ENCODE data around the gene RAB9B.

Gene RAB9B

GRCh38 chrX:103864149-103864548 lies 32.1 kb upstream of the RAB9B start:
- Histone ChIP-seq H3K27ac (no peak overlapping the region), H3K4me3 (no peak overlapping the region), H3K9me3 (no peaks in the 10 kb centered on the region), H3K36me3 (no peaks in the 10 kb centered on the region), H3K4me1 (no peaks in the 10 kb centered on the region), H3K27me3 (no peaks in the 10 kb centered on the region)
- TF ChIP-seq, protein P1, sequence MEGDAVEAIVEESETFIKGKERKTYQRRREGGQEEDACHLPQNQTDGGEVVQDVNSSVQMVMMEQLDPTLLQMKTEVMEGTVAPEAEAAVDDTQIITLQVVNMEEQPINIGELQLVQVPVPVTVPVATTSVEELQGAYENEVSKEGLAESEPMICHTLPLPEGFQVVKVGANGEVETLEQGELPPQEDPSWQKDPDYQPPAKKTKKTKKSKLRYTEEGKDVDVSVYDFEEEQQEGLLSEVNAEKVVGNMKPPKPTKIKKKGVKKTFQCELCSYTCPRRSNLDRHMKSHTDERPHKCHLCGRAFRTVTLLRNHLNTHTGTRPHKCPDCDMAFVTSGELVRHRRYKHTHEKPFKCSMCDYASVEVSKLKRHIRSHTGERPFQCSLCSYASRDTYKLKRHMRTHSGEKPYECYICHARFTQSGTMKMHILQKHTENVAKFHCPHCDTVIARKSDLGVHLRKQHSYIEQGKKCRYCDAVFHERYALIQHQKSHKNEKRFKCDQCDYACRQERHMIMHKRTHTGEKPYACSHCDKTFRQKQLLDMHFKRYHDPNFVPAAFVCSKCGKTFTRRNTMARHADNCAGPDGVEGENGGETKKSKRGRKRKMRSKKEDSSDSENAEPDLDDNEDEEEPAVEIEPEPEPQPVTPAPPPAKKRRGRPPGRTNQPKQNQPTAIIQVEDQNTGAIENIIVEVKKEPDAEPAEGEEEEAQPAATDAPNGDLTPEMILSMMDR (IDR thresholded peaks at IDR 0.05) = no peak
- DNase-seq = no peak
- intact Hi-C loops (cut with DNase I; ENCODE audit: low total_unique reads) = no loop called here

GRCh38 chrX:103861200-103861599 lies 29.1 kb upstream of the RAB9B start:
- no peak for DNase-seq
- H3K36me3 ChIP-seq = no peaks in the 10 kb centered on the region
- H3K27ac ChIP-seq = no peak overlapping the region
- no peaks in the 10 kb centered on the region for H3K4me1 ChIP-seq
- no peaks in the 10 kb centered on the region for H3K27me3 ChIP-seq
- intact Hi-C loops (cut with DNase I; ENCODE audit: low total_unique reads) = no loop called here
- no peaks in the 10 kb centered on the region for H3K9me3 ChIP-seq
- no peak overlapping the region for H3K4me3 ChIP-seq
- TF ChIP-seq, protein P1 (IDR thresholded peaks at IDR 0.05) = no peak

DNA sequence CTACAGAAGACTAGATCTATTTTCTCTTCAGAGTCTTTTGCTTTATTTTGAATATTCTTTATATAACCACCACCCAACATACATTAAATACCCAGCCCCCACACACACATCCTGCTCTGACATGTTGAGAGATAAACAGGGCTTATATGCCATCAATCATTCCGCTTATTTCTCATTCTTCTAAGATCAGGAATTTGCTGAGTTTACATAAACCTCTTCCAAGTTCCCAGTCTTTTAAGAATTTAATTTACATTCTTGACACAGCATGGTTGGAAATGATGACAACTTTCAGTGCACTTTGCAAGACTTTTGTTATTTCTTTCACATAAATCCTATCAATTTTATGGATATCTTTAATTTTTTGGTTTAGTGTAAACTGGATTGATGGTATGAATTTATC lies 17.5 kb upstream of the RAB9B start:
- Histone ChIP-seq H3K4me1 (peaks cover 0 to 9% (median 0%) of the 10 kb centered on the region in 4 donors), H3K36me3 (no peaks in the 10 kb centered on the region), H3K27ac (no peak overlapping the region), H3K27me3 (no peaks in the 10 kb centered on the region), H3K4me3 (no peak overlapping the region), H3K9me3 (no peaks in the 10 kb centered on the region)
- DNase-seq = no peak
- TF ChIP-seq, protein P1 (IDR thresholded peaks at IDR 0.05) = no peak
- intact Hi-C loops (cut with DNase I; ENCODE audit: low total_unique reads) = loop anchor here (2.0 kb wide), 1 partner anchor 65 kb away; no protein-coding TSS in a partner anchor

DNA sequence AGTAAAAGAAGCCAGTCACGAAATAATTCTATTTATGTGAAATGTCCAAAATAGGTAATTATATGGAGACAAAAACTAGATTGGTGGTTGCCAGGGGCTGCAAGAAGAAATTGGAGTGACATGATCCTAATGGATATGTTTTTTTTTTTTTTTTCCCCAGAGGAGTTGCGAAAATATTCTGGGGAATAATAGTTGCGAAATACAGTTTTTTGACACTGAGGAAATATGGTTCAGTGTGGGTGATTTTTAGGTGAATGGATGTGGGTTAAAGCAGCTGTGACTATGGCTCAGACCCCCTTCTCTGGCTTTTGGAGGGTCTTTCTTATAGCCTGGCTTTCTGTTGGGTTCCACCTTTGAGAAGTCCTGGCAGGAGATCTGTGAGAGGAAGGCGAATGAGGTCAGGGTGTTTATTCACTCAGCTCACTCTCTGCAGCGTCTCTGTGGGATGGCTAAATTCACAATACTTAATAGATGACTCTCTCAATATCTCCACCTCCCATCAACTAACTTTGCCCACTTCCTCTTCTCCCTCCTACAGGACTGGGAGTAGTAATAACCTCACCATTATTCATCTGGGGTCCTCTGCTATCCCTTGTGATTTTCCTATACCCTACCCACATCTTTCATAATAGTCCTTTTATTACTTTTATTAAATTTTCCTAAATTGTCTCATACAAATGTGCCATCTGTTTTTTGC lies 15.3 kb upstream of the RAB9B start:
- DNase-seq = no peak
- Histone ChIP-seq H3K27me3 (no peaks in the 10 kb centered on the region), H3K9me3 (no peaks in the 10 kb centered on the region), H3K36me3 (no peaks in the 10 kb centered on the region), H3K4me3 (no peak overlapping the region), H3K27ac (no peak overlapping the region), H3K4me1 (peaks cover 0 to 9% (median 0%) of the 10 kb centered on the region in 4 donors)
- intact Hi-C loops (cut with DNase I; ENCODE audit: low total_unique reads) = no loop called here
- TF ChIP-seq, protein P1 (IDR thresholded peaks at IDR 0.05) = no peak

DNA sequence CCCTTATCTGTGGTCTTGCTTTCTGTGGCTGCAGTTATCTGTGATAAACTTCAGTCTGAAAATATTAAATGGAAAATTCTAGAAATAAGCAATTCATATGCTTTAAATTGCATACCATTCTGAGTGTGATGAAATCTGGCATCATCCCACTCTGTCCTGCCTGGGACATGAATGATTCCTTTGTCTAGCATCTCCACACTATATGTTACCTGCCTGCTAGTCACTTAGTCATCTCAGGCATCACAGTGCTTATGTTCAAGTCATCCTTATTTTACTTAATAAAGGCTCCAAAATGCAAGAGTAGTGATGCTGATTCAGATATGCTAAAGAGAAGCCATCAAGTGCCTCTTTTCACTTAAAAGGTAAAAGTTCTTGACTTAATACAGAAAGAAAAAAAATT lies 14.3 kb upstream of the RAB9B start:
- H3K27me3 ChIP-seq = no peaks in the 10 kb centered on the region
- no peak for DNase-seq
- peaks cover 0 to 9% (median 0%) of the 10 kb centered on the region in 4 donors for H3K4me1 ChIP-seq
- H3K27ac ChIP-seq = no peak overlapping the region
- H3K36me3 ChIP-seq = no peaks in the 10 kb centered on the region
- TF ChIP-seq, protein P1 (IDR thresholded peaks at IDR 0.05) = no peak
- H3K9me3 ChIP-seq = no peaks in the 10 kb centered on the region
- no peak overlapping the region for H3K4me3 ChIP-seq
- intact Hi-C loops (cut with DNase I; ENCODE audit: low total_unique reads) = no loop called here

Data from tibial artery (tissue), 4 donors.